GM20000 (cell line): Measurements from ENCODE around the gene COA3.
A peak's percentile ranks its signal among the peaks of the same experiment; 100 is the strongest.

Experiments
- DNase-seq: peaks from one replicate; pipeline ENCODE4 v3.0.0; 2012; ENCODE audit warnings: low spot score
- TF ChIP-seq, protein P1 (sequence below): IDR thresholded peaks from 2 replicates; pipeline ENCODE4 v1.5.1; 2012; ENCODE audit warnings: mild to moderate bottlenecking, control low read depth; ENCODE audit errors: extremely low read depth, missing control alignments

Gene COA3

DNA sequence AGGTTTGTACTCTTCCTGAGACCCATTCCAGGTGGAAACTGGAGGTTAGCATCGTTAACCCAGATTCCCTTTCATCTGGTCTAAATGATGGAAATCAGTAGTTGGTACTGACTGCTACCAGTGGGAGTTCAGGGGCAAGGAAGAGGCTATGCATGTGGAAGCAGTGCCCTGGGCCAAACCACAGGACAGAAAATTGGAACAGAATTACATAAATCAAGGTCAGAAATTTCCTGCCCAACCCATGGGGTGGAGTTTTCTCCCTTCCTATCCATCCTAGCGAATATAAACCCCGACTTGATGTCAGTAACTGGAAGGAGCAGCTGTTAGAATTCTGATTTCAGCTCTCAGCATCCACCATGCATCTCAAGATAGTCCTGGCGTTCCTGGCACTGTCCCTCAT, 45.8 kb upstream of the COA3 start, which contains the start of gene AOC2:
AOC2 (plus strand) TSS at position 310 of the 400 bp plus-strand sequence; CDS start at position 357, 47 bp downstream.
- TF ChIP-seq, protein P1, sequence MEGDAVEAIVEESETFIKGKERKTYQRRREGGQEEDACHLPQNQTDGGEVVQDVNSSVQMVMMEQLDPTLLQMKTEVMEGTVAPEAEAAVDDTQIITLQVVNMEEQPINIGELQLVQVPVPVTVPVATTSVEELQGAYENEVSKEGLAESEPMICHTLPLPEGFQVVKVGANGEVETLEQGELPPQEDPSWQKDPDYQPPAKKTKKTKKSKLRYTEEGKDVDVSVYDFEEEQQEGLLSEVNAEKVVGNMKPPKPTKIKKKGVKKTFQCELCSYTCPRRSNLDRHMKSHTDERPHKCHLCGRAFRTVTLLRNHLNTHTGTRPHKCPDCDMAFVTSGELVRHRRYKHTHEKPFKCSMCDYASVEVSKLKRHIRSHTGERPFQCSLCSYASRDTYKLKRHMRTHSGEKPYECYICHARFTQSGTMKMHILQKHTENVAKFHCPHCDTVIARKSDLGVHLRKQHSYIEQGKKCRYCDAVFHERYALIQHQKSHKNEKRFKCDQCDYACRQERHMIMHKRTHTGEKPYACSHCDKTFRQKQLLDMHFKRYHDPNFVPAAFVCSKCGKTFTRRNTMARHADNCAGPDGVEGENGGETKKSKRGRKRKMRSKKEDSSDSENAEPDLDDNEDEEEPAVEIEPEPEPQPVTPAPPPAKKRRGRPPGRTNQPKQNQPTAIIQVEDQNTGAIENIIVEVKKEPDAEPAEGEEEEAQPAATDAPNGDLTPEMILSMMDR = no peak

DNA sequence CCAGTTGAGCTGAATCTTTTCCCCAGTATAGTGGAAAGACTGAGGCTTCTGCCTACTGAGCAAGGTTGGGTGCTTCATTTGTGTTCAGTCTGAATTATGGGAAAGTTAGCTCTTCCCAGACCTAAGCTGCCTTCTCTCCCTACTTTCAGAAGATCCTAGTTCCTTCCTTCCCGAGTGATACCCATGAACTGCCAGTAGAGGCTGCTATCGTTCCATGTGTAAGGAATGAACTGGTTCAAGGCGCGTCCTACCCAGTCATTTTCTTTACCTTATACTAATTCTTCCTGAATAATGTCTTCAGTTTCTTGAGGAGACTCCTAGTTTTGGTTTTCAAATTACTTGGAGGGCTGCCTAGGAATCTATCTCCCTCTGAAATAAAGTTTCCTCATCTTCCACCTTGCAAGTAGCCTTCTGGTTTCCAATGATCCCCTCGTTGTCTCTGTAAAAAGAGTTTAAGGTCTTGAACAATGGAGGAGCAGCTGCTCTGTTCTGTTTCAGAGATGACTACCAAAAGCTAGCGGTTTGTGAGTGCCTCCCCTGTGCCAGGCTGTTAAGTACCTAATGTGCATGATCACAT, 44.9 kb upstream of the COA3 start:
- peak; percentile 56 for DNase-seq
- TF ChIP-seq, protein P1 = peak; percentile 43

More for the DNA sequence above, 45.8 kb upstream of the COA3 start, which contains the start of gene AOC2:
- no peak for DNase-seq

DNA sequence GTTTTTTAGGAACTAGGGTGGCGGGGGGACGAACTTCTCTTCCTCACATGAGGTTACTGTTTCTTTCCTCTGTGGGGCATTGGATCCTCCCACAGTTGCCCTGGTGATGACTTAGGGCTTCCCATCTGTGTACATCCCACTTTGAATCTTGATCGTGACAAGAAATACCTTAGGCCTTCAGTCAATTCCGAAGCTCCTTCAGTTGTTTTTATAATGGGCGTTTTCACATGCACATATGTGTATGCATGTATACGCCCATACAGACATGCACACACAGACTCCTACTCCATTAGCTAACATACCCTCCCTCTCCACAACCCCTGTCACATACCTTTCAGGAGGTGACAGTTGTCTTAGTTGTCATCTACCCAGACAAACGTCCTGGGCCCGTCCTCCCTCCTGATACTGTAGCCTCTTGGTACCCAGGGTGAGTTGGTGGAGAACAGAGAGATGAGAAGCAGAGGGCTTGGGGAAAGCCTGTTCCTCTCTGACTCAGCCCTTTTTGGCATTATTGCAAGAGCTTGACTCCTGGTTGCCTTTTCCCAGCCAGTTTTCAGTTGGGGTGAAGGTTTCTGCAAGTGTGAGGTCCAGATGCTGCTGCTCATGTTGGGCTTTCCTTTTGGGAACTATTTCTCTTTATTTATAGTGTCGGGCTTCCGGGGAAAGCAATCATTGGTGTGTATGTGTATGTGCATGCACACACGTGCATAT, 43.6 kb upstream of the COA3 start:
- TF ChIP-seq, protein P1 = no peak
- DNase-seq = no peak

DNA sequence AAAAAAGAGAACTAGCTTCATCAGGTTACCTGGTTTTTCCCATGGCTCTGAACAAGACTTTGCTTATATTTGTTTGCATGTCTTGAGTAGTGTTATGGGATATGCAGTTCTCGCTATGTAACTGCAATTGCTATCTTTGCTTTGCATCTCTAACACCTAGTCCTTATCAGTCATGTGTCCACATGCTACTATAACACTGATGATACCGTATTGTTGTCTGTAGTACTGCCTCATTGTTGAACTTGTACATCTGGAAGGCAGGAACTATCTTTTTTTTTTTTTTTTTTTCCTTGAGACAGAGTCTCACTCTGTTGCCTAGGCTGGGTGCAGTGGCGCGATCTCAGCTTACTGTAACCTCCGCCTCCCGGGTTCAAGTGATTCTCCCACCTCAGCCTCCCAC, 37.2 kb upstream of the COA3 start:
- no peak for DNase-seq
- TF ChIP-seq, protein P1 = no peak

DNA sequence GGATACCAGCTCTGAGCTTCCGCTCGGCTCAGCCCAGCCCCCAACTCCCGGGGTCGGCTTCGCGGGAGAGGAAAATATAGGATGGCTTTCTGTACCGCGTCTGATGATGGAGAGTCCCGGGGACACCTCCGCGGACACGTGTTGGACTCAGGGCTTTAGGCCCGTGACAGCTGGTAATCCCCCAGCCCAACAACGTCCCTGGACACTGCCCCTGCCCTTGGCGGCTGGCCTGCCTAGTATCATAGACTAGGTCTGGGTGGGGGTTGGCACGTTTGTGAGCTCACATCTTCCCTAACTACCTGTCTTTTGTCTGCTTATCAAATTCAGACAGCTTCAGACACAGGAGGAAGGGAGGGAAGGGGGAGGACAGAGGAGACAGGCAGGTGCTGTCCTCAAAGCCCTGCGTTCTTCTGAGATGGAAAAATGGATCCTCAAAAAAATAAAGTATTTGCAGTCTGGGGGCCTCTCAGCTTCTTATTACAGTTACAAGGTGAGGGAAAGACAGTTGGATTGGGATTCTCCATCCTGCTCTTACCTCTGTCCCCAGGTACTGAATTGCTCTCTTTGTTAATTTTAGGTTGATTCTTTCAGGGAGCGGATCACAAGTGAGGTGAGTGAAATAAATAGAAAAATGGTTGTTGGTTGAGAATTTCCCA, 35.4 kb upstream of the COA3 start:
- TF ChIP-seq, protein P1 = no peak
- no peak for DNase-seq

DNA sequence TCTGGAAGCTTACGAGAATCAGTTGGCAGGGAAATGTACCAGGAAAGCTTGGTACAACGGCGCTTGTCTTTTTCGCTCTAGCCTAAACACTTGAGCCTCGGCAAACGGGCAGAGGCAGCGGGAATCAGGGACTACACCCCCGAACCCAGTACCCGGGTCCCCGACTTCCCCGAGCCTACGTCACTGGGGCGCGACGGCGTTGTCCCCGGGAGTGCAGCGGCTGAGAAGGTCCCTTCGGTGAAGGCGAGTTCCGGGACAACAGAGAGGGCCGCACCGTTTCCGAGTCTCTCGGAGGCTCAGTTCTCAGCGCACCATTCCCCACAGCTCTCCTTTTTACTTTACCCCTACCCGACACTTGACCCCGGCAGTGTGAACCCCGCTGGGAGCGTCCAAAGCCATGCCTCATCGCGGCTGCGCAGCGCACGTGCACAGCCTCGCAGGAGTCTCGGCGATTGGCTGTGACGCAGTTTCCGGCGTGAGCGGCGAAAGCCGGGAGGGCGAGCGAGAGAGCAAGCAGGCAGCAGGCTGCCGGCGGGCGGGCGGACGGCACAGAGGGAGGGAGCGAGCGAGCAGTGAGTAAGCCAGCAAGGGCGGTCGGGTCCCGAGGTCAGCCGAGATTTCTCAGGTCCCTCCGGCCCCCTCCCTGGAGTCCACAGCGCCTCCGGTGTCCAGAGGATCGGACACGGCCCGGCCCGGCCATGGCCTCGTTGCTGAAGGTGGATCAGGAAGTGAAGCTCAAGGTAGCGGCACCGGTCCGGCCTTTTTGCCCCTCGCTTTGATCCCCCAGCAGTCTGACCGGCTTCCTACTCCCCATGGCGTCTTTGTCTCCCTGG, 34.6 kb upstream of the COA3 start, which contains the start of gene PSME3:
PSME3 (plus strand) TSS at position 464 of the 833 bp plus-strand sequence; CDS start at position 699, 235 bp downstream.
- TF ChIP-seq, protein P1 = no peak
- DNase-seq = peak; percentile 90
